GM21447 (cell line): ENCODE measurements around the gene PADI2.
A peak's percentile ranks its signal among the peaks of the same experiment; 100 is the strongest.

Source experiments
- ATAC-seq: cut with Tn5 transposase; IDR thresholded peaks from one replicate; pipeline ENCODE4 v1.9.1; 2021; ENCODE audit not compliant: unreplicated experiment

The PADI2 gene

GRCh38 chr1:17119076-17119772 is at the start of gene PADI2:
TSS of gene PADI2 (minus strand) at chr1:17119451. CDS start at chr1:17119371, 80 bp downstream.
- ATAC-seq, result no peak

GRCh38 chr1:17168091-17168876 is 49.0 kb upstream of the PADI2 start:
- no peak for ATAC-seq

- ATAC-seq, result no peak
These were observed 48.5 kb upstream of the PADI2 start for GRCh38 chr1:17167786-17168090.

GRCh38 chr1:17167041-17167785 is 48.0 kb upstream of the PADI2 start:
- no peak for ATAC-seq

- no peak for ATAC-seq
These were observed 46.6 kb upstream of the PADI2 start for GRCh38 chr1:17165823-17166222.

GRCh38 chr1:17163789-17164666 is 44.8 kb upstream of the PADI2 start:
- no peak for ATAC-seq

- ATAC-seq, result no peak
These were observed 44.1 kb upstream of the PADI2 start for GRCh38 chr1:17163371-17163770.

- no peak for ATAC-seq
These were observed 43.7 kb upstream of the PADI2 start for GRCh38 chr1:17162941-17163340.

- no peak for ATAC-seq
These were observed 42.9 kb upstream of the PADI2 start for GRCh38 chr1:17161926-17162800.

- no peak for ATAC-seq
These were observed 42.0 kb upstream of the PADI2 start for GRCh38 chr1:17161137-17161740.

GRCh38 chr1:17158961-17159360 is 39.7 kb upstream of the PADI2 start:
- no peak for ATAC-seq

- no peak for ATAC-seq
These were observed 36.9 kb upstream of the PADI2 start for GRCh38 chr1:17156108-17156507.

GRCh38 chr1:17155257-17155920 is 36.1 kb upstream of the PADI2 start:
- ATAC-seq, result no peak

GRCh38 chr1:17149771-17150170 is 30.5 kb upstream of the PADI2 start:
- ATAC-seq, result no peak

GRCh38 chr1:17148950-17149608 is 29.8 kb upstream of the PADI2 start:
- ATAC-seq, result no peak

- ATAC-seq, result no peak
These were observed 26.4 kb upstream of the PADI2 start for GRCh38 chr1:17145648-17146047.

- no peak for ATAC-seq
These were observed 24.5 kb upstream of the PADI2 start for GRCh38 chr1:17143760-17144159.

GRCh38 chr1:17141441-17142197 is 22.4 kb upstream of the PADI2 start:
- peak; percentile 61 for ATAC-seq
